Measurements from ENCODE around the gene CSTF2T. TPM values are rescaled to one million over a fixed set of nuclear protein-coding genes. Genes with fewer than 3 reads are reported as not detected.
"Not testable (repeated sequence)": the region's sequence is repeated elsewhere in the genome, so short reads cannot be mapped to it uniquely, and the experiment has no call there.

CSTF2T gene
- polyA plus RNA-seq, 1 donor, result 36.3 TPM

GRCh38 chr10:51698473-51699063, 827 bp downstream of the CSTF2T start:
- peak; percentile 9 for DNase-seq

GRCh38 chr10:51696251-51696650, 3.1 kb downstream of the CSTF2T start:
- DNase-seq, result no peak

GRCh38 chr10:51694086-51694768, 5.2 kb downstream of the CSTF2T start:
- no peak for DNase-seq

GRCh38 chr10:51691135-51691534, 8.3 kb downstream of the CSTF2T start:
- no peak for DNase-seq

GRCh38 chr10:51689536-51689935, 9.9 kb downstream of the CSTF2T start:
- no peak for DNase-seq

GRCh38 chr10:51688826-51689225, 10.6 kb downstream of the CSTF2T start:
- not testable (repeated sequence) for DNase-seq

GRCh38 chr10:51687296-51687695, 12.1 kb downstream of the CSTF2T start:
- no peak for DNase-seq

- DNase-seq, result no peak
Measured at GRCh38 chr10:51685768-51686167, 13.6 kb downstream of the CSTF2T start.

- no peak for DNase-seq
Measured at GRCh38 chr10:51683031-51683691, 16.2 kb downstream of the CSTF2T start.

- no peak for DNase-seq
Measured at GRCh38 chr10:51679841-51680240, 19.6 kb downstream of the CSTF2T start.

GRCh38 chr10:51675088-51675487, 24.3 kb downstream of the CSTF2T start:
- DNase-seq, result no peak

GRCh38 chr10:51672039-51672535, 27.3 kb downstream of the CSTF2T start:
- no peak for DNase-seq

GRCh38 chr10:51669041-51669440, 30.4 kb downstream of the CSTF2T start:
- no peak for DNase-seq

GRCh38 chr10:51668336-51668689, 31.1 kb downstream of the CSTF2T start:
- no peak for DNase-seq

GRCh38 chr10:51667678-51668335, 31.6 kb downstream of the CSTF2T start:
- DNase-seq, result no peak

GRCh38 chr10:51666456-51666855, 32.9 kb downstream of the CSTF2T start:
- peak; percentile 7 for DNase-seq

- no peak for DNase-seq
Measured at GRCh38 chr10:51663086-51663485, 36.3 kb downstream of the CSTF2T start.

GRCh38 chr10:51659344-51659743, 40.1 kb downstream of the CSTF2T start:
- no peak for DNase-seq

- DNase-seq, result no peak
Measured at GRCh38 chr10:51658000-51658399, 41.4 kb downstream of the CSTF2T start.

GRCh38 chr10:51656503-51656902, 42.9 kb downstream of the CSTF2T start:
- DNase-seq, result no peak

GRCh38 chr10:51654918-51655317, 44.5 kb downstream of the CSTF2T start:
- no peak for DNase-seq

GRCh38 chr10:51653025-51653424, 46.4 kb downstream of the CSTF2T start:
- no peak for DNase-seq

- no peak for DNase-seq
Measured at GRCh38 chr10:51651063-51651462, 48.3 kb downstream of the CSTF2T start.
